Bronchial epithelial cell (primary cell): ENCODE data around the gene CARHSP1. TPM values are rescaled to one million over a fixed set of nuclear protein-coding genes. Genes with fewer than 3 reads are reported as not detected.
A peak's percentile ranks its signal among the peaks of the same experiment; 100 is the strongest.

ENCODE experiments used
- DNase-seq: peaks from one replicate; pipeline ENCODE4 v3.0.0-alpha.2; 2010; ENCODE audit warnings: low read depth
- FAIRE-seq: peaks from 2 replicates; lab custom pipeline; 2011; peaks lifted over from hg19 to GRCh38; lab: Jason Lieb, UNC
- H3K27me3 ChIP-seq: 2 replicates; pipeline ENCODE4 v1.5.1; 2011; ENCODE audit warnings: low read length; ENCODE audit not compliant: control insufficient read depth, insufficient read depth
- H3K36me3 ChIP-seq: 2 replicates; pipeline ENCODE4 v1.5.1; 2011; ENCODE audit warnings: low read length; ENCODE audit not compliant: control insufficient read depth, insufficient read depth
- H3K4me3 ChIP-seq: 2 replicates; pipeline ENCODE4 v1.5.1; 2011; ENCODE audit warnings: mild to moderate bottlenecking, low read depth, low read length, control low read depth
- CTCF ChIP-seq: IDR thresholded peaks from 2 replicates; pipeline ENCODE4 v1.5.1; 2011; ENCODE audit warnings: mild to moderate bottlenecking, moderate library complexity, low read length, control low read depth, inconsistent platforms; ENCODE audit not compliant: insufficient read depth, severe bottlenecking
- total RNA-seq: library from RNA; depleted of rRNA; stranded (reverse); fragments of >200 nt; gene quantifications from 2 replicates; pipeline ENCODE4 v1.2.1, GENCODE V29; 2014

CARHSP1 gene
- total RNA-seq, 1 donor from 2014 or later: 63.7 TPM

GRCh38 chr16:8866118-8866883 is 2.5 kb downstream of the CARHSP1 start:
- DNase-seq: no peak
- no peak for TF ChIP-seq CTCF
- Histone ChIP-seq H3K4me3 (peak overlapping the region; percentile 9), H3K36me3 (peaks cover 2% of the 10 kb centered on the region), H3K27me3 (no peaks in the 10 kb centered on the region)
- no peak for FAIRE-seq

GRCh38 chr16:8865145-8865882 is 3.5 kb downstream of the CARHSP1 start:
- DNase-seq: no peak
- no peak for FAIRE-seq
- H3K4me3 ChIP-seq: no peak overlapping the region
- H3K27me3 ChIP-seq: no peaks in the 10 kb centered on the region
- TF ChIP-seq CTCF: no peak
- H3K36me3 ChIP-seq: peaks cover 2% of the 10 kb centered on the region

GRCh38 chr16:8864480-8865110 is 4.2 kb downstream of the CARHSP1 start:
- Histone ChIP-seq H3K36me3 (peaks cover 2% of the 10 kb centered on the region), H3K4me3 (no peak overlapping the region), H3K27me3 (no peaks in the 10 kb centered on the region)
- FAIRE-seq (no peak), DNase-seq (no peak)
- no peak for TF ChIP-seq CTCF

GRCh38 chr16:8863594-8864424 is 5.0 kb downstream of the CARHSP1 start:
- DNase-seq: peak; percentile 47
- H3K4me3 ChIP-seq: no peak overlapping the region
- TF ChIP-seq CTCF: no peak
- H3K36me3 ChIP-seq: peaks cover 2% of the 10 kb centered on the region
- no peak for FAIRE-seq
- H3K27me3 ChIP-seq: no peaks in the 10 kb centered on the region

GRCh38 chr16:8862309-8863130 is 6.3 kb downstream of the CARHSP1 start:
- H3K4me3 ChIP-seq: no peak overlapping the region
- FAIRE-seq (no peak), DNase-seq (no peak)
- no peaks in the 10 kb centered on the region for H3K27me3 ChIP-seq
- H3K36me3 ChIP-seq: peaks cover 4% of the 10 kb centered on the region
- TF ChIP-seq CTCF: no peak
